WERI-Rb-1 (cell line): ENCODE data around the gene LRP3.

ENCODE experiments used
- DNase-seq: peaks from one replicate; pipeline ENCODE4 v3.0.0-alpha.2; 2020
- H3K27ac ChIP-seq: fragments of 250-450 bp; sonication (Bioruptor Pico); 2 replicates; pipeline ENCODE4 v1.5.1; 2020; ENCODE audit warnings: mild to moderate bottlenecking, moderate library complexity
- H3K27me3 ChIP-seq: fragments of 250-450 bp; sonication (Bioruptor Pico); 2 replicates; pipeline ENCODE4 v1.5.1; 2021; ENCODE audit warnings: mild to moderate bottlenecking, low read depth, moderate library complexity; ENCODE audit not compliant: insufficient read depth, severe bottlenecking
- H3K36me3 ChIP-seq: fragments of 250-450 bp; sonication (Bioruptor Pico); 2 replicates; pipeline ENCODE4 v1.5.1; 2020; ENCODE audit warnings: mild to moderate bottlenecking, moderate library complexity
- H3K4me3 ChIP-seq: 2 replicates; pipeline ENCODE4 v1.5.1; 2011; ENCODE audit warnings: low read depth, mild to moderate bottlenecking, control low read depth, low read length
- H3K9me3 ChIP-seq: fragments of 250-450 bp; sonication (Bioruptor Pico); 2 replicates; pipeline ENCODE4 v1.5.1; 2021; ENCODE audit warnings: mild to moderate bottlenecking, moderate library complexity; ENCODE audit not compliant: severe bottlenecking
- TF ChIP-seq, protein P1 (sequence below): IDR thresholded peaks from 2 replicates; pipeline ENCODE4 v1.5.1; 2011; ENCODE audit warnings: low read depth, mild to moderate bottlenecking, control low read depth, inconsistent platforms, low read length

LRP3 gene

DNA sequence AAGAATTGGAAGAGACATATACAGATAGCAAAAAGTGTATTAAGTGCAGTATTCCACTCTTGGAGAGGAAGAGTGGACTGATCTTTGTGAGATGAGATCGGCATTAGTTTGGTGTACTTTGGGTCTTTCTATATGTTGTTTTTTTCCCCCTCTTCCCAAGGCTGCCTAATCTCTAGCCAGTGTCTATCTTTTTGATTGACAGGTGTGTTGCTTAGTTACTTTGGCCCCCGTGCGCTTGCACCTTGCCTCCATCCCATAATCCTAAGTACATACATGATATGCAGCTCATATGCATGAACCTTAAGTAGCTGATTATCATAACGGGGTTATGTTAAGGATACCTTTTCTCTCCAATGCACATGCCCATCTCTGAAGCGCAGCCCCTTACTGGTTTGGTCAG lies 35.8 kb downstream of the LRP3 start:
- Histone ChIP-seq H3K9me3 (peaks cover 19% of the 10 kb centered on the region), H3K27me3 (peaks cover 23% of the 10 kb centered on the region), H3K4me3 (no peak overlapping the region), H3K27ac (no peak overlapping the region), H3K36me3 (no peaks in the 10 kb centered on the region)
- no peak for DNase-seq
- TF ChIP-seq, protein P1, sequence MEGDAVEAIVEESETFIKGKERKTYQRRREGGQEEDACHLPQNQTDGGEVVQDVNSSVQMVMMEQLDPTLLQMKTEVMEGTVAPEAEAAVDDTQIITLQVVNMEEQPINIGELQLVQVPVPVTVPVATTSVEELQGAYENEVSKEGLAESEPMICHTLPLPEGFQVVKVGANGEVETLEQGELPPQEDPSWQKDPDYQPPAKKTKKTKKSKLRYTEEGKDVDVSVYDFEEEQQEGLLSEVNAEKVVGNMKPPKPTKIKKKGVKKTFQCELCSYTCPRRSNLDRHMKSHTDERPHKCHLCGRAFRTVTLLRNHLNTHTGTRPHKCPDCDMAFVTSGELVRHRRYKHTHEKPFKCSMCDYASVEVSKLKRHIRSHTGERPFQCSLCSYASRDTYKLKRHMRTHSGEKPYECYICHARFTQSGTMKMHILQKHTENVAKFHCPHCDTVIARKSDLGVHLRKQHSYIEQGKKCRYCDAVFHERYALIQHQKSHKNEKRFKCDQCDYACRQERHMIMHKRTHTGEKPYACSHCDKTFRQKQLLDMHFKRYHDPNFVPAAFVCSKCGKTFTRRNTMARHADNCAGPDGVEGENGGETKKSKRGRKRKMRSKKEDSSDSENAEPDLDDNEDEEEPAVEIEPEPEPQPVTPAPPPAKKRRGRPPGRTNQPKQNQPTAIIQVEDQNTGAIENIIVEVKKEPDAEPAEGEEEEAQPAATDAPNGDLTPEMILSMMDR = no peak

DNA sequence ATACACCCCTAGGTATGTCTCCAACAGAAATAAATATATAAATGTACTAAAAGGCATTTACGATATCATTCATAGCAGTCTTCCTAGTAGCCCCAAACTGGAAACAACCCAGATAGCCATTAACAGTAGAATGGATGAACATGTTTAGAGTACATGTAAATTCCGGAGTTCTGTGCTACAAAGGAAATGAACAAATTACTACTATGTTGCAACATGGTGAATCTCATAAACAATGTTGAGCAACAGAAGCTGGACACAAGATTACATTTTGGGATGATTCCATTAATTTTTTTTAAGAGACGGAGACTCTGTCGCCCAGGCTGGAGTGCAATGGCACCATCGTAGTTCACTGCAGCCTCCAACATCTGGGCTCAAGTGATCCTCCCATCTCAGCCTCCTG lies 37.4 kb downstream of the LRP3 start:
- Histone ChIP-seq H3K36me3 (no peaks in the 10 kb centered on the region), H3K9me3 (peaks cover 19% of the 10 kb centered on the region), H3K27me3 (peaks cover 11% of the 10 kb centered on the region), H3K27ac (no peak overlapping the region), H3K4me3 (no peak overlapping the region)
- DNase-seq = no peak
- TF ChIP-seq, protein P1 = no peak

DNA sequence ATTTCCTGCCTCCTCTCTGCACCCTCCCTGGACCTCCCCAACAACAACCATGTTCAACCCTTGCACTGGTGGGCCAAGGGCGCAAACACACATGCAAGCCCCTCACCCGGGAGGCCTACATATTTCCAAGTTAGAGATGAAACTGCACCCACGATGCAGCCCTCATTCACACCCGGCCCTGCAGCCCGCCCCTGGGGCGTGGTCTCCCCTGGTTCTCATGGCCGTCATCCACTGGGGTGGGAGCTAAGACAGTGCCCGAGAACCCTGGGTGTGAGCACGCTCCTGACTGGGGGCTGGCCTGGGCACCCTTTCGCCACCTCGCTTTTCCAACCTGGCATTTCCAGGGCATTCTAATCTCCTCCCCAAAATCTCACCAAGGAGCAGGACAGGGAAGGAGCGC lies 38.5 kb downstream of the LRP3 start:
- H3K27me3 ChIP-seq = peaks cover 2% of the 10 kb centered on the region
- TF ChIP-seq, protein P1 = no peak
- no peak for DNase-seq

DNA sequence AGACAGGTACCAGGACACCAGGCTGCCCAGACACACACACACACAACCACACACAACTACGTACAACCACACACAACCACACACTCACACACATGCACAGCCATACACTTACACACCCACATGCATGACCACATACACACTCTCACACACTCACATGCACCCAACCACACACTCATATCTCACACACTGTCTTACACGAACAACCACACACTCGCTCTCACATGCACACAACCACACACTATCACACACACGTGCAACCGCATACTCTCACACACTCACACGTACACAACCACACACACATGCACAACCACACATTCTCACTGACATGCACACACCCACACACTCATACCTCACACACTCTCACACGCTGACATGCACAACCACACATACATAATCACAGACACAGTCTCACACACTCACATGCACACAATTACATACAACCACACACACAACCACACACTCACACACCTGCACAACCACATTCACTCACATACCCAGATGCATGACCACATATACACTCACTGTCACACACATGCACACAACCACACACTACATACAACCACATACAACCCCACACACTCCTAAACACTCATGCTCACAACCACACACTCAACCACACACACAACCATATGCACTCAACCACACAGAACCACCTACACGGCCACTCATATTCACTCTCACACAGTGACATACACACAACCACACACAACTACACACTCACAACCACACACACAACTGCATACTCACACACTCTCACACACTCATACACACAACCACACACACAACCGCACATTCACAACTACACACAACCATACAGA lies 39.1 kb downstream of the LRP3 start:
- H3K9me3 ChIP-seq = peaks cover 8% of the 10 kb centered on the region
- H3K27me3 ChIP-seq = no peaks in the 10 kb centered on the region
- TF ChIP-seq, protein P1 = no peak
- no peak overlapping the region for H3K27ac ChIP-seq
- no peaks in the 10 kb centered on the region for H3K36me3 ChIP-seq
- no peak overlapping the region for H3K4me3 ChIP-seq
- DNase-seq = no peak

More for the DNA sequence above, 38.5 kb downstream of the LRP3 start:
- no peak overlapping the region for H3K4me3 ChIP-seq
- H3K27ac ChIP-seq = no peak overlapping the region
- H3K9me3 ChIP-seq = peaks cover 13% of the 10 kb centered on the region
- H3K36me3 ChIP-seq = no peaks in the 10 kb centered on the region

DNA sequence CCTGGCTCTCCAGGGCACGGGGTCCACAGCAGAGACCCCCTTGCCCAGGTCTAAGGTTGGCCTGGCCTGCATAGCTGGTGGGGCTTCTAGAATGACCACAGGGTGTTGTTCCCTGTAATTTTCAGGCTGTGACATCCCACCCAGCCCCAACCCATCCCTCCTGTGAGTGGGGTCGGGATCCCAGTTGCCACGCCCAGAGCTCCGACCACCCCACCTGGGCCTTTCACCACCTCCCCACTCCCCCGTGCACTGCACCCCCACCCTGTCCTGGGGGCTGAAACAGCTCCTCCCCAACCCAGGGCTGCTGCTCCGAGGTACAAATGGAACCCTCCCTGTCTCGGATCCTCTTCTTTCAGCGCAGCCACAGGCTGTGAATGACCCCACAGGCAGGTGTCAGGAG lies 40.0 kb downstream of the LRP3 start:
- Histone ChIP-seq H3K4me3 (no peak overlapping the region), H3K27ac (no peak overlapping the region), H3K9me3 (peaks cover 4% of the 10 kb centered on the region), H3K36me3 (no peaks in the 10 kb centered on the region), H3K27me3 (no peaks in the 10 kb centered on the region)
- TF ChIP-seq, protein P1 = no peak
- DNase-seq = no peak

DNA sequence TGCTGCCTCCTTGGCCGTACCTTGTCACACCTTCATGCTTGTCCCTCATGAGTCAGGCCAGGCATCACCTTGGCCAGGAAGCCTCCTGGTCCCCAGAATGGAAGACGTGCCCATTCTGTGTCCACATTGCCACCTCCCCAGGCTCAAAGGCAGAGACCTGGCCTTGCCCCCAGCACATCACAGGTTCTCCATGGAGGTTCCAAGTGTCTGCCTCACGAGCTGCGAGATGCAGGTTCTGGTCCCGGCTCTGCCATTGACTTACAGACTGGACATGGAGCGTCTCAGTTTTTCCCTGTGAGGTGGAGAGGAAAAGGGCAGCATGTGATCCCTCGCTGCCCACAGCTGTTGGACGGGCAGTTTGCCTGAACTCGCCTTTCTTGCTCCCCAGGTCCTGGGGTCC lies 40.6 kb downstream of the LRP3 start:
- Histone ChIP-seq H3K27me3 (no peaks in the 10 kb centered on the region), H3K9me3 (peaks cover under 1% of the 10 kb centered on the region), H3K36me3 (no peaks in the 10 kb centered on the region), H3K4me3 (no peak overlapping the region), H3K27ac (no peak overlapping the region)
- TF ChIP-seq, protein P1 = no peak
- no peak for DNase-seq
